Neural progenitor cell (in vitro differentiated cells): ENCODE measurements around the gene DAO.

ENCODE experiments used
- CTCF ChIP-seq: fragments of 200-600 bp; sonication (generic); IDR thresholded peaks from 2 replicates; pipeline ENCODE4 v1.5.1; 2017; ENCODE audit warnings: antibody characterized with exemption, mild to moderate bottlenecking
- EZH2phosphoT487 ChIP-seq: fragments of 200-600 bp; sonication (generic); IDR thresholded peaks from 2 replicates; pipeline ENCODE4 v1.6.1; 2017; ENCODE audit warnings: antibody characterized with exemption

GRCh38 chr12:108922918-108923317, 43.0 kb downstream of the DAO start:
- TF ChIP-seq CTCF = no peak
- TF ChIP-seq EZH2phosphoT487 = no peak
